Endometrial microvascular endothelial cells (primary cell): Measurements from ENCODE around the gene MDH1B. TPM values are rescaled to one million over a fixed set of nuclear protein-coding genes. Genes with fewer than 3 reads are reported as not detected.
"Not testable (repeated sequence)": the region's sequence is repeated elsewhere in the genome, so short reads cannot be mapped to it uniquely, and the experiment has no call there.

Source experiments
- in situ Hi-C: cut with HindIII; loops from 2 replicates; pipeline ENCODE4 v1.10.0; 2017; ENCODE audit warnings: low sequenced_read_pairs, low pct_unique_long_range_greater_than_20kb; ENCODE audit errors: inconsistent ontology term
- total RNA-seq: library from RNA; depleted of rRNA; stranded (reverse); fragments of >200 nt; gene quantifications from one replicate; pipeline ENCODE4 v1.2.3, GENCODE V29; 2015; ENCODE audit errors: inconsistent ontology term

MDH1B gene
- total RNA-seq: 0.09 TPM

- in situ Hi-C loops: no loop called here
Measured at GRCh38 chr2:206765242-206766056, at the start of gene MDH1B, which contains the start of gene FASTKD2. Gene MDH1B, minus strand, starts transcription at chr2:206765328. Its CDS starts 57 bp downstream, at chr2:206765271. Gene FASTKD2, plus strand, starts transcription at chr2:206765606. Its CDS starts 1,088 bp downstream, at chr2:206766694.

GRCh38 chr2:206814498-206814897, 49.4 kb upstream of the MDH1B start:
- in situ Hi-C loops: no loop called here

GRCh38 chr2:206812471-206812870, 47.3 kb upstream of the MDH1B start:
- in situ Hi-C loops: not testable (repeated sequence)

- in situ Hi-C loops: not testable (repeated sequence)
Measured at GRCh38 chr2:206807624-206808023, 42.5 kb upstream of the MDH1B start.

- in situ Hi-C loops: no loop called here
Measured at GRCh38 chr2:206805887-206806607, 40.9 kb upstream of the MDH1B start.

GRCh38 chr2:206804326-206804725, 39.2 kb upstream of the MDH1B start:
- in situ Hi-C loops: no loop called here

- in situ Hi-C loops: no loop called here
Measured at GRCh38 chr2:206802654-206803514, 37.8 kb upstream of the MDH1B start.

GRCh38 chr2:206801418-206802189, 36.5 kb upstream of the MDH1B start:
- in situ Hi-C loops: no loop called here

GRCh38 chr2:206800506-206801417, 35.6 kb upstream of the MDH1B start:
- in situ Hi-C loops: no loop called here

- in situ Hi-C loops: no loop called here
Measured at GRCh38 chr2:206799083-206799482, 34.0 kb upstream of the MDH1B start.

GRCh38 chr2:206798000-206798399, 32.9 kb upstream of the MDH1B start:
- in situ Hi-C loops: no loop called here

- in situ Hi-C loops: no loop called here
Measured at GRCh38 chr2:206797376-206797775, 32.2 kb upstream of the MDH1B start.

- in situ Hi-C loops: no loop called here
Measured at GRCh38 chr2:206792645-206793044, 27.5 kb upstream of the MDH1B start.

- in situ Hi-C loops: no loop called here
Measured at GRCh38 chr2:206790311-206790935, 25.3 kb upstream of the MDH1B start.

- in situ Hi-C loops: no loop called here
Measured at GRCh38 chr2:206784559-206785353, 19.6 kb upstream of the MDH1B start.

- in situ Hi-C loops: no loop called here
Measured at GRCh38 chr2:206783718-206784117, 18.6 kb upstream of the MDH1B start.
